Breast epithelium (tissue), 4 donors: ENCODE data around the gene RPS8. TPM values are rescaled to one million over a fixed set of nuclear protein-coding genes. Genes with fewer than 3 reads are reported as not detected.
"Not testable (repeated sequence)": the region's sequence is repeated elsewhere in the genome, so short reads cannot be mapped to it uniquely, and the experiment has no call there.

Experiments
- DNase-seq, 2 donors: peaks; one replicate each; pipeline ENCODE4 v3.0.0-alpha.2; 2019; ENCODE audit warnings: low spot score in 2 of 2
- H3K27ac ChIP-seq, 2 donors: fragments of 200-600 bp; sonication (generic) in 1 of 2; one replicate each; pipeline ENCODE4 v1.5.1; 2016 to 2019; ENCODE audit warnings: mild to moderate bottlenecking in 1 of 2
- H3K27me3 ChIP-seq, 2 donors: fragments of 200-600 bp; sonication (generic) in 1 of 2; one replicate each; pipeline versions ENCODE4 v1.5.1 to v1.6.0; 2017 to 2019; ENCODE audit warnings: control low read depth in 1 of 2, mild to moderate bottlenecking in 1 of 2
- H3K36me3 ChIP-seq: fragments of 200-600 bp; one replicate; pipeline ENCODE4 v1.5.1; 2019
- H3K4me1 ChIP-seq, 2 donors: fragments of 200-600 bp; sonication (generic); one replicate each; pipeline ENCODE4 v1.5.1; 2016 to 2019; ENCODE audit warnings: control low read depth in 1 of 2
- H3K4me3 ChIP-seq, 3 donors: fragments of 200-600 bp; sonication (generic); 1 replicate in 2 of 3; 2 replicates in 1 of 3; pipeline ENCODE4 v1.5.1; 2016 to 2019; ENCODE audit warnings: mild to moderate bottlenecking in 3 of 3, moderate library complexity in 2 of 3
- H3K9me3 ChIP-seq, 2 donors: fragments of 200-600 bp; sonication (generic) in 1 of 2; one replicate each; pipeline ENCODE4 v1.5.1; 2016 to 2019; ENCODE audit warnings: control low read depth in 1 of 2
- POLR2A ChIP-seq: fragments of 450-650 bp; IDR thresholded peaks from one replicate; pipeline ENCODE4 v1.6.1; 2016; ENCODE audit warnings: antibody characterized with exemption, mild to moderate bottlenecking, moderate library complexity
- POLR2AphosphoS5 ChIP-seq, 3 donors: sonication (generic); formaldehyde crosslinking; IDR thresholded peaks; one replicate each; pipeline ENCODE4 v1.6.1; 2017; ENCODE audit warnings: antibody characterized with exemption in 3 of 3
- intact Hi-C: fragments of 100-400 bp; cut with DNase I; formaldehyde crosslinking; loops from one replicate; pipeline ENCODE4 v1.15.1; 2023; ENCODE audit warnings: low total_unique reads
- total RNA-seq, 3 donors: library from RNA; depleted of rRNA; stranded (reverse); fragments of >200 nt; gene quantifications; one replicate each; pipeline ENCODE4 v1.1.0, GENCODE V29; 2016
- TF ChIP-seq, protein P1 (sequence below), 3 donors: fragments of 450-650 bp; IDR thresholded peaks; one replicate each; pipeline ENCODE4 v1.5.1; 2016 to 2017; ENCODE audit warnings: antibody characterized with exemption in 3 of 3, mild to moderate bottlenecking in 3 of 3, moderate library complexity in 3 of 3

Gene RPS8
- total RNA-seq, 3 donors from 2014 or later: 2,158 to 3,355 (median 2,591) TPM

DNA sequence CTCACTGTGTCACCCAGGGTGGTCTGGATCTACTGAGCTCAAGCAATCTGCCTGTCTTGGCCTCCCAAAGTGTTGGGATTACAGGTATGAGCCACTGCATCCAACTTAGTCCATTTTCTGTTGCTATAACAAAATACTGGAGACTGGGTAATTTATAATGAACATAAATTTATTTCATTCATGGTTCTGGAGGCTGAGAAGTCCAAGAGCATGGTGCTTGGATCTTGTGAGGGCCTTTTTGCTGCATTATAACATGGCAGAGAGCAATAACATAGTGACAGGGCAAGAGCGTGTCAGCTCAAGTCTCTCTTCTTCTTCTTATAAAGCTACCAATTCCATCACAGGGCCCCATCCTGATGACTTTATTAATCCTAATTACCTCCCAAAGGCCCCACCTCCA, 39.3 kb upstream of the RPS8 start:
- no peak for DNase-seq
- no peaks in the 10 kb centered on the region for H3K27me3 ChIP-seq
- no peak overlapping the region for H3K27ac ChIP-seq
- no peak overlapping the region for H3K4me3 ChIP-seq
- no peaks in the 10 kb centered on the region for H3K9me3 ChIP-seq
- intact Hi-C loops: loop anchor here (5.0 kb wide), 1 partner anchor 879 kb away; no protein-coding TSS in a partner anchor
- H3K4me1 ChIP-seq: peaks cover 0 to 6% of the 10 kb centered on the region in 2 donors
- TF ChIP-seq, protein P1, sequence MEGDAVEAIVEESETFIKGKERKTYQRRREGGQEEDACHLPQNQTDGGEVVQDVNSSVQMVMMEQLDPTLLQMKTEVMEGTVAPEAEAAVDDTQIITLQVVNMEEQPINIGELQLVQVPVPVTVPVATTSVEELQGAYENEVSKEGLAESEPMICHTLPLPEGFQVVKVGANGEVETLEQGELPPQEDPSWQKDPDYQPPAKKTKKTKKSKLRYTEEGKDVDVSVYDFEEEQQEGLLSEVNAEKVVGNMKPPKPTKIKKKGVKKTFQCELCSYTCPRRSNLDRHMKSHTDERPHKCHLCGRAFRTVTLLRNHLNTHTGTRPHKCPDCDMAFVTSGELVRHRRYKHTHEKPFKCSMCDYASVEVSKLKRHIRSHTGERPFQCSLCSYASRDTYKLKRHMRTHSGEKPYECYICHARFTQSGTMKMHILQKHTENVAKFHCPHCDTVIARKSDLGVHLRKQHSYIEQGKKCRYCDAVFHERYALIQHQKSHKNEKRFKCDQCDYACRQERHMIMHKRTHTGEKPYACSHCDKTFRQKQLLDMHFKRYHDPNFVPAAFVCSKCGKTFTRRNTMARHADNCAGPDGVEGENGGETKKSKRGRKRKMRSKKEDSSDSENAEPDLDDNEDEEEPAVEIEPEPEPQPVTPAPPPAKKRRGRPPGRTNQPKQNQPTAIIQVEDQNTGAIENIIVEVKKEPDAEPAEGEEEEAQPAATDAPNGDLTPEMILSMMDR (IDR thresholded peaks at IDR 0.05): no peak
- TF ChIP-seq POLR2A (no peak), POLR2AphosphoS5 (IDR thresholded peaks at IDR 0.05) (no peak)
- H3K36me3 ChIP-seq: no peaks in the 10 kb centered on the region

DNA sequence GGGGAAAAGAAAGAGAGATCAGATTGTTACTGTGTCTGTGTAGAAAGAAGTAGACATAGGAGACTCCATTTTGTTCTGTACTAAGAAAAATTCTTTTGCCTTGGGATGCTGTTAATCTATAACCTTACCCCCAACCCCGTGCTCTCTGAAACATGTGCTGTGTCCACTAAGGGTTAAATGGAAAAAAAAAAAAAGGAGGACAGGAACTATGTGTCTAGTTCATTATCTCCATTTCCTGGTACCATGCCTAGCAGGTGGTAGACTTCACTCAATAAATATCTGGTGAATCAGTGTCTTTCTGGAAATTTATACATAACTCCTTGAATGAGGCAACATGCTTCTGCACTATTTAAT, 36.4 kb upstream of the RPS8 start:
- H3K9me3 ChIP-seq, H3K27me3 ChIP-seq, H3K36me3 ChIP-seq, DNase-seq, H3K4me1 ChIP-seq: not testable (repeated sequence)
- H3K27ac ChIP-seq: peak overlapping the region; percentile 83 to 86
- intact Hi-C loops: loop anchor here (5.0 kb wide), 1 partner anchor 882 kb away; no protein-coding TSS in a partner anchor
- H3K4me3 ChIP-seq: peak overlapping the region; percentile 47 to 64 (median 56)

DNA sequence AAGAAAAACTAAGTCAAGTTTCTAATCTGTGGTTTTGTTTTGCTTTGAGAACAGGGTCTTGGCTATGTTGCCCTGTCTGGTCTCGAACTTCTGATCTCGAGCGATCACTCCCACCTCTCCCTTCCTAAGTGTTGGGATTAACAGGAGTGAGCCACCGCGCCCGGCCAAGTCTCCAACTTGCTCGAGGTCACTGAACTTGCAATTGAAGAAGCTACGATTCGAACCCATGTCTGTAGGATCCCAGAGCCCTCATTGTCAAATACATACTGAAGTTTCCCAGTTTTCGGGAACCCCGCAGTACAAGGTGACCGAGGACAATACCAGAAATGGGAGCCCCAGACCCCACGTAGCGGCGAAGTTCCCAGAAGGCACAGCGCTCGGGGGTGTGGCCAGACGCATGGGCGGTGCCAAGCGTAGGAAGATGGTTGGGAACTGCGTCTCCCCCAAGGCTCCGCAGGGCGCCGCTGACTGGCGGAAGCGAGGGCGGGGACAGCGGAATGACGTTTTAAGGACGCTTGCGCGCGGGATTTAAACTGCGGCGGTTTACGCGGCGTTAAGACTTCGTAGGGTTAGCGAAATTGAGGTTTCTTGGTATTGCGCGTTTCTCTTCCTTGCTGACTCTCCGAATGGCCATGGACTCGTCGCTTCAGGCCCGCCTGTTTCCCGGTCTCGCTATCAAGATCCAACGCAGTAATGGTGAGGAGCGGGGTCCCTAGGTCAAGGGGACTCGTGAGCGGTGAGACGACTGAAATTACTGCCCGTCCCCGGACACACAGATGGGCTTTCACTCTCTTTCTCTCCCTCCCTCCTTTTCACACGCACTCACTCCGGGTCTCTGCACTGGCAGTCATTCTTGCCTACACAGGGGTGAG, 35.8 kb upstream of the RPS8 start, which contains the start of gene KIF2C:
TSS of gene KIF2C (plus strand) at position 531 of the 872 bp plus-strand sequence. CDS start at position 627, 96 bp downstream.
- no peaks in the 10 kb centered on the region for H3K27me3 ChIP-seq
- intact Hi-C loops: loop anchor here (5.0 kb wide), 1 partner anchor 882 kb away; no protein-coding TSS in a partner anchor
- DNase-seq: peak; percentile 95
- no peaks in the 10 kb centered on the region for H3K9me3 ChIP-seq
- H3K4me1 ChIP-seq: peaks cover 0 to 6% of the 10 kb centered on the region in 2 donors
- TF ChIP-seq POLR2AphosphoS5 (IDR thresholded peaks at IDR 0.05) (peak; percentile 60 to 92 (median 82)), POLR2A (peak; percentile 58)
- TF ChIP-seq, protein P1 (IDR thresholded peaks at IDR 0.05): no peak
- H3K27ac ChIP-seq: peak within 1 kb of the TSS; percentile 83 to 86
- H3K4me3 ChIP-seq: peak within 1 kb of the TSS; percentile 47 to 64 (median 56)
- no peaks in the 10 kb centered on the region for H3K36me3 ChIP-seq

DNA sequence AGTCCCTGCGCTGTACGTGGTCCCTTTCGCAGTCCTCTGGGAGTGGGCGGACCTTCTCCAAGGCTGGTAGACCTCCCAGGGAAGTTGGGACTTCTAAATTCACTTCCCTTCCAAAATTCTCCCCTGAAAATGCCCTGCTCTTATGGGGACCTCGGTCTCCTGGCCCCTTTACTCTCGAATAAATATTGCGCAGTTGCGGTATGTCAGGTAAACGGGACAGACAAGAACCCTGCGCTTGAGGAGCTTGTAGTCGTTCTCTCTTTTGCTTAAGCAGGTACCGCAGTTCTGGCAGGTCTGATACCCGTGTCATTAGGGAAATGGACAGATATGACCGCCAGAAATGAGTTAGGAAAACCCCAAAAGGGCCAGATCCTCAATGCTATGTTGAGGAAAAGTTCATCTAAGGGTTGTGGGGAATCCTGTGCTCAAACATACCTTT, 35.1 kb upstream of the RPS8 start:
- no peaks in the 10 kb centered on the region for H3K9me3 ChIP-seq
- H3K27ac ChIP-seq: peak overlapping the region; percentile 83 to 86
- TF ChIP-seq, protein P1 (IDR thresholded peaks at IDR 0.05): no peak
- H3K4me3 ChIP-seq: peak overlapping the region; percentile 47 to 64 (median 56)
- intact Hi-C loops: no loop called here
- no peak for DNase-seq
- H3K4me1 ChIP-seq: peaks cover 0 to 6% of the 10 kb centered on the region in 2 donors
- no peaks in the 10 kb centered on the region for H3K36me3 ChIP-seq
- no peaks in the 10 kb centered on the region for H3K27me3 ChIP-seq

DNA sequence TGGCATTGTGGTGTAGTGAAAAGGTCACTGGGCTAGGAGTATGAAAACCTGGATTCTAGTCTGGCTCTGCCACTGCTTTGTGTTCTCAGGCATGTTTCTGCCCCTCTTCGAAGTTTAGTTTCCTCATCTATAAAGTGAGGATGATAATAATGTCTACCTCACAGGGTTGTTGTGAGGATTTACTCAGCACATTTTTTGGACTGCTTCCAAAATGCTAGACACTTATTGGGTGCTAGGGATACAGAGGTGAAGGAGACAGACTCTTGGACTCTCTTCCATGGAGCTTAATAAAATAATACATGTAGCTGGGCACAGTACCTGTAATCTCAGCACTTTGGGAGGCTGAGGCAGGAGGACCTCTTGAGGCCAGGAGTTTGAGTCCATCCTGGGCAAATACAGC, 32.1 kb upstream of the RPS8 start:
- intact Hi-C loops: no loop called here
- peaks cover 0 to 6% of the 10 kb centered on the region in 2 donors for H3K4me1 ChIP-seq
- TF ChIP-seq POLR2AphosphoS5 (IDR thresholded peaks at IDR 0.05): no peak
- TF ChIP-seq, protein P1 (IDR thresholded peaks at IDR 0.05): no peak
- no peak for TF ChIP-seq POLR2A
- no peak for DNase-seq
- H3K36me3 ChIP-seq: no peaks in the 10 kb centered on the region
- H3K27me3 ChIP-seq: no peaks in the 10 kb centered on the region
- H3K27ac ChIP-seq: no peak overlapping the region
- no peak overlapping the region for H3K4me3 ChIP-seq
- H3K9me3 ChIP-seq: no peaks in the 10 kb centered on the region
